A549 (cell line): Measurements from ENCODE around the gene TMEM44. TPM values are rescaled to one million over a fixed set of nuclear protein-coding genes. Genes with fewer than 3 reads are reported as not detected.
A peak's percentile ranks its signal among the peaks of the same experiment; 100 is the strongest.

ENCODE experiments used
- ATAC-seq, 2 experiments: fragments of 200-7000 bp in 1 of 2; fragments of >200 bp in 1 of 2; cut with Nextera tagmentation in 1 of 2; cut with Tn5 transposase in 1 of 2; 3 replicates each; pipeline versions ENCODE4 v1.8.0 to v1.9.1; 2018 to 2020; ENCODE audit warnings: mild to moderate bottlenecking in 1 of 2, moderate library complexity in 1 of 2
- CTCF ChIA-PET: fragments of 300-600 bp; sonication (Branson Sonifier 250); formaldehyde crosslinking; extraction: SDS; loops from one replicate; lab custom pipeline; 2021; ENCODE audit warnings: antibody characterized with exemption, inconsistent platforms; lab: Yijun Ruan, JAX
- POLR2A ChIA-PET: fragments of 350-600 bp; formaldehyde crosslinking; extraction: SDS; loops from one replicate; lab custom pipeline; 2021; ENCODE audit warnings: antibody characterized with exemption, inconsistent platforms; lab: Yijun Ruan, JAX
- DNase-seq, 2 experiments: peaks; one replicate each; pipeline versions ENCODE4 v3.0.0 to v3.0.0-alpha.2; 2011 to 2016; ENCODE audit warnings: low read depth in 1 of 2, low spot score in 1 of 2
- FAIRE-seq: peaks from 2 replicates; lab custom pipeline; 2011; peaks lifted over from hg19 to GRCh38; lab: Jason Lieb, UNC
- H3K27ac ChIP-seq, 2 experiments: fragments of >200 bp; sonication (Bioruptor Twin); formaldehyde crosslinking; 3 replicates each; pipeline ENCODE4 v1.5.1; 2016 to 2017
- H3K4me1 ChIP-seq: fragments of >200 bp; sonication (Bioruptor Twin); formaldehyde crosslinking; 3 replicates; pipeline ENCODE4 v1.6.1; 2016
- H3K4me2 ChIP-seq: fragments of >200 bp; sonication (Bioruptor Twin); formaldehyde crosslinking; 3 replicates; pipeline ENCODE4 v1.6.1; 2016
- H3K4me3 ChIP-seq: fragments of >200 bp; sonication (Bioruptor Twin); formaldehyde crosslinking; 3 replicates; pipeline ENCODE4 v1.5.1; 2016
- H3K9me3 ChIP-seq: fragments of >200 bp; sonication (Bioruptor Twin); formaldehyde crosslinking; 3 replicates; pipeline ENCODE4 v1.6.1; 2016
- BHLHE40 ChIP-seq: IDR thresholded peaks from 2 replicates; pipeline ENCODE4 v1.6.1; 2012; ENCODE audit warnings: low read depth, low read length, inconsistent platforms
- CBX2 ChIP-seq: fragments of 200-600 bp; sonication (generic); IDR thresholded peaks from 2 replicates; pipeline ENCODE4 v1.6.1; 2016; ENCODE audit warnings: low read depth, mild to moderate bottlenecking, borderline replicate concordance
- CBX8 ChIP-seq: fragments of 200-600 bp; sonication (generic); IDR thresholded peaks from 2 replicates; pipeline ENCODE4 v1.6.1; 2016
- CEBPB ChIP-seq, 2 experiments: fragments of >200 bp in 1 of 2; sonication (Bioruptor Twin) in 1 of 2; formaldehyde crosslinking in 1 of 2; IDR thresholded peaks; 2 replicates each; pipeline ENCODE4 v1.6.1; 2012 to 2016
- CHD4 ChIP-seq: fragments of 200-600 bp; sonication (generic); IDR thresholded peaks from 2 replicates; pipeline ENCODE4 v1.6.1; 2016; ENCODE audit warnings: antibody characterized with exemption, mild to moderate bottlenecking, borderline replicate concordance
- EHMT2 ChIP-seq: fragments of 200-600 bp; sonication (generic); IDR thresholded peaks from 2 replicates; pipeline ENCODE4 v1.6.1; 2016; ENCODE audit warnings: antibody characterized with exemption, low read depth, mild to moderate bottlenecking, moderate library complexity
- HEYL ChIP-seq: fragments of 250-450 bp; sonication (Bioruptor Pico); IDR thresholded peaks from 2 replicates; pipeline ENCODE4 v1.8.0; 2021; ENCODE audit warnings: mild to moderate bottlenecking, moderate library complexity
- HOXB5 ChIP-seq: fragments of 250-450 bp; sonication (Bioruptor Pico); IDR thresholded peaks from 2 replicates; pipeline ENCODE4 v1.5.0; 2020; ENCODE audit warnings: mild to moderate bottlenecking, moderate library complexity
- JUN ChIP-seq, 2 experiments: fragments of >200 bp; sonication (Bioruptor Twin); formaldehyde crosslinking; IDR thresholded peaks; 2 replicates in 1 of 2; 3 replicates in 1 of 2; pipeline ENCODE4 v1.6.1; 2016 to 2017
- JUNB ChIP-seq: fragments of >200 bp; sonication (Bioruptor Twin); formaldehyde crosslinking; IDR thresholded peaks from 2 replicates; pipeline ENCODE4 v1.6.1; 2016
- KDM5A ChIP-seq: fragments of 200-600 bp; sonication (generic); IDR thresholded peaks from 2 replicates; pipeline ENCODE4 v1.6.1; 2016; ENCODE audit warnings: antibody characterized with exemption, mild to moderate bottlenecking
- NPAS2 ChIP-seq: fragments of 250-450 bp; sonication (Bioruptor Pico); IDR thresholded peaks from 2 replicates; pipeline ENCODE4 v1.8.0; 2022; ENCODE audit warnings: mild to moderate bottlenecking, moderate library complexity, borderline replicate concordance
- NR3C1 ChIP-seq: fragments of >200 bp; sonication (Bioruptor Twin); formaldehyde crosslinking; IDR thresholded peaks from 3 replicates; pipeline ENCODE4 v1.6.1; 2017
- PHF8 ChIP-seq: fragments of 200-600 bp; sonication (generic); IDR thresholded peaks from 2 replicates; pipeline ENCODE4 v1.6.1; 2016; ENCODE audit warnings: low read depth, mild to moderate bottlenecking, antibody characterized with exemption, moderate library complexity, borderline replicate concordance
- POLR2A ChIP-seq: IDR thresholded peaks from 2 replicates; pipeline ENCODE4 v1.6.1; 2012; ENCODE audit warnings: mild to moderate bottlenecking, low read length
- RAD21 ChIP-seq, 2 experiments: fragments of >200 bp in 1 of 2; sonication (Bioruptor Twin) in 1 of 2; formaldehyde crosslinking in 1 of 2; IDR thresholded peaks in 1 of 2; conservative IDR thresholded peaks in 1 of 2; 2 replicates in 1 of 2; 3 replicates in 1 of 2; pipeline ENCODE4 v1.6.1; 2012 to 2018; ENCODE audit warnings: inconsistent platforms in 1 of 2
- RARB ChIP-seq: fragments of 250-450 bp; sonication (Bioruptor Pico); IDR thresholded peaks from 2 replicates; pipeline ENCODE4 v1.8.0; 2021; ENCODE audit warnings: mild to moderate bottlenecking, moderate library complexity
- RNF2 ChIP-seq: fragments of 200-600 bp; sonication (generic); IDR thresholded peaks from 2 replicates; pipeline ENCODE4 v1.6.1; 2016; ENCODE audit warnings: low read depth, mild to moderate bottlenecking, antibody characterized with exemption, moderate library complexity, borderline replicate concordance
- SMC3 ChIP-seq: fragments of >200 bp; sonication (Bioruptor Twin); formaldehyde crosslinking; IDR thresholded peaks from 3 replicates; pipeline ENCODE4 v1.6.1; 2018; ENCODE audit warnings: inconsistent platforms
- SREBF2 ChIP-seq: fragments of 450-650 bp; IDR thresholded peaks from 2 replicates; pipeline ENCODE4 v1.6.1; 2014; ENCODE audit warnings: mild to moderate bottlenecking, moderate library complexity
- TFCP2L1 ChIP-seq: fragments of 250-450 bp; sonication (Bioruptor Pico); IDR thresholded peaks from 2 replicates; pipeline ENCODE4 v1.5.0; 2021; ENCODE audit warnings: mild to moderate bottlenecking
- ZC3H11A ChIP-seq: fragments of 450-650 bp; IDR thresholded peaks from 2 replicates; pipeline ENCODE4 v1.6.1; 2014; ENCODE audit warnings: antibody characterized with exemption, mild to moderate bottlenecking
- ZNF302 ChIP-seq: fragments of 250-450 bp; sonication (Bioruptor Pico); IDR thresholded peaks from 2 replicates; pipeline ENCODE4 v1.9.0; 2021; ENCODE audit warnings: inconsistent platforms, mild to moderate bottlenecking, moderate library complexity
- WGBS: methylation state at CpG from one replicate; pipeline ENCODE4 v1.1.6; 2017; ENCODE audit errors: missing lambda C conversion rate; 5-methylcytosine and 5-hydroxymethylcytosine counted together
- polyA minus RNA-seq: library from RNA; depleted of rRNA, polyadenylated mRNA; stranded (reverse); fragments of >200 nt; gene quantifications from 2 replicates; pipeline ENCODE4 v1.2.3, GENCODE V29; 2011; rRNA and poly(A)+ RNA removed
- polyA plus RNA-seq, 4 experiments: library from polyadenylated mRNA; depleted of rRNA in 3 of 4; stranded (reverse); fragments of >200 nt; fragmentation: RNase III in 1 of 4; extraction: RNeasy Plus Mini Kit Qiagen cat#74134 plus additional on column Dnase treatment in 1 of 4; gene quantifications; 2 replicates in 3 of 4; 3 replicates in 1 of 4; pipeline ENCODE4 v1.2.3, GENCODE V29; 2011 to 2017
- TF ChIP-seq, protein P1 (sequence below): IDR thresholded peaks from 2 replicates; pipeline ENCODE4 v1.6.1; 2012
- TF ChIP-seq, protein P2 (sequence below): fragments of 250-450 bp; sonication (Bioruptor Pico); IDR thresholded peaks from 2 replicates; pipeline ENCODE4 v1.5.0; 2020; ENCODE audit warnings: low read depth, mild to moderate bottlenecking, moderate library complexity
- TF ChIP-seq, protein P3 (sequence below): fragments of 200-600 bp; sonication (generic); IDR thresholded peaks from 2 replicates; pipeline ENCODE4 v1.6.1; 2016; ENCODE audit warnings: antibody characterized with exemption, mild to moderate bottlenecking, moderate library complexity
- TF ChIP-seq, protein P4 (sequence below): fragments of >200 bp; sonication (Bioruptor Twin); formaldehyde crosslinking; IDR thresholded peaks from 2 replicates; pipeline ENCODE4 v1.6.1; 2016
- TF ChIP-seq, protein P5 (sequence below): fragments of 250-450 bp; sonication (Bioruptor Pico); IDR thresholded peaks from 2 replicates; pipeline ENCODE4 v1.5.0; 2021; ENCODE audit warnings: mild to moderate bottlenecking, moderate library complexity, borderline replicate concordance
- TF ChIP-seq, protein P6 (sequence below): fragments of 450-650 bp; IDR thresholded peaks from 2 replicates; pipeline ENCODE4 v1.6.1; 2014; ENCODE audit warnings: antibody characterized with exemption

The TMEM44 gene, protein sequence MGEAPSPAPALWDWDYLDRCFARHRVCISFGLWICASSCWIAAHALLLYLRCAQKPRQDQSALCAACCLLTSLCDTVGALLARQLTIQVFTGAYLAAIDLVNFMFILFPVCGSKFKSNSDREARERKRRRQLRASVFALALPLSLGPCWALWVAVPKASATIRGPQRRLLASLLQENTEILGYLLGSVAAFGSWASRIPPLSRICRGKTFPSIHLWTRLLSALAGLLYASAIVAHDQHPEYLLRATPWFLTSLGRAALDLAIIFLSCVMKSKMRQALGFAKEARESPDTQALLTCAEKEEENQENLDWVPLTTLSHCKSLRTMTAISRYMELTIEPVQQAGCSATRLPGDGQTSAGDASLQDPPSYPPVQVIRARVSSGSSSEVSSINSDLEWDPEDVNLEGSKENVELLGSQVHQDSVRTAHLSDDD
- 16.0 and 20.9 TPM in 2 replicates for polyA plus RNA-seq (2011; rRNA removed)
- 16.1 and 18.0 TPM in 2 replicates for polyA plus RNA-seq (2012; cell fraction: cytosol; rRNA removed)
- 57.4 and 74.7 TPM in 2 replicates for polyA plus RNA-seq (2012; cell fraction: nucleus; rRNA removed)
- polyA plus RNA-seq (2017; fragmentation: RNase III; extraction: RNeasy Plus Mini Kit Qiagen cat#74134 plus additional on column Dnase treatment), result 13.9 to 17.0 TPM (median 16.6 TPM) in 3 replicates
- polyA minus RNA-seq, result 19.1 and 22.5 TPM in 2 replicates

DNA sequence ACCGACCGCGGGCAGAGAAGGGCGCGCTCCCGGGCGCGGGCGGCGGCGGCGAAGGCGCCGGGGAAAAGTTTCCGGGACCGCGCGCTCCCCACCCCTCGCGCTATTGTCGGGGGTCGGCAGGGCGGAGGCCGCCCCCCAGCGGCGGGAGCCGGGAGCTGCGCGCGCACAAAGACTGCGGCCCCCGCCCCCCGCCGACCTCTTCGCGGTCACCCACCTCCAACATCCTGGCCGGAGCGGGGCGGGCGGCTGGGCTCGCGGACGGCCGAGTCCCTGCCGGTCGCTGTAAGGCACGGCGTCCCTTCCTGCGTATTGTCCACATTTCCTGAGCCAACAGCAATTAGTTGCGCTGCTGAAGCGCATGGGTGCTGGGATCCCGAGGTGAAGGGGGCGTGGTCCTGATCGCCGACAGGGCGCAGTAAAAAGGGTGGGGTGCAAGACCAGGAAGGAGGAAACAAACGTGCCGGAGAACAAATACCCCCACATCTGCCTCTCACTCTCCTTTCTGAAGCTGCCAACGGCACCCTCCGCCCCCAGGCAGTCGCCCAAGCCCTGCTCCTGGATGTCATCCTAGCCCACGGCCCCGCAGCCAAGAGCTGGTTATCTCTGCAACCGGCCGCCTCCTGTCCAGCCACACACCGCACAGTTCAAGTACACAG is at the start of gene TMEM44:
TSS of gene TMEM44 (minus strand) at position 71 of the 656 bp plus-strand sequence. CDS start 204 bp downstream, outside the sequence.
- Histone ChIP-seq H3K4me2 (peak within 1 kb of the TSS; percentile 75), H3K4me3 (peak within 1 kb of the TSS; percentile 95), H3K27ac (peak within 1 kb of the TSS; percentile 99 to 100), H3K9me3 (peaks cover 10% of the 10 kb centered on the region; the same call in 1 of the 3 replicates), H3K4me1 (no peaks in the 10 kb centered on the region)
- POLR2A ChIA-PET, result interaction anchor here (1.0 to 1.1 kb wide), 4 partner anchors 9 to 910 kb away, joined by 3 to 5 read pairs (median 3); partner anchors contain the start of gene PPP1R2
- FAIRE-seq, result no peak
- 2% methylated on average over 16 of the region's 66 CpGs for WGBS
- peak; percentile 90 to 95 for ATAC-seq
- DNase-seq, result peak; percentile 74 to 89
- CTCF ChIA-PET, result interaction anchor here (0.7 to 2.0 kb wide), 18 partner anchors 9 to 310 kb away, joined by 3 to 11 read pairs (median 3); no protein-coding TSS in a partner anchor
- TF ChIP-seq, protein P1, sequence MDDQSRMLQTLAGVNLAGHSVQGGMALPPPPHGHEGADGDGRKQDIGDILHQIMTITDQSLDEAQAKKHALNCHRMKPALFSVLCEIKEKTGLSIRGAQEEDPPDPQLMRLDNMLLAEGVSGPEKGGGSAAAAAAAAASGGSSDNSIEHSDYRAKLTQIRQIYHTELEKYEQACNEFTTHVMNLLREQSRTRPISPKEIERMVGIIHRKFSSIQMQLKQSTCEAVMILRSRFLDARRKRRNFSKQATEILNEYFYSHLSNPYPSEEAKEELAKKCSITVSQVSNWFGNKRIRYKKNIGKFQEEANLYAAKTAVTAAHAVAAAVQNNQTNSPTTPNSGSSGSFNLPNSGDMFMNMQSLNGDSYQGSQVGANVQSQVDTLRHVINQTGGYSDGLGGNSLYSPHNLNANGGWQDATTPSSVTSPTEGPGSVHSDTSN, result no peak
- TF ChIP-seq ZNF302 (CRISPR knock-in tag) (no peak), SREBF2 (no peak), HEYL (CRISPR knock-in tag) (no peak), RARB (CRISPR knock-in tag) (no peak), TFCP2L1 (CRISPR knock-in tag) (no peak), POLR2A (peak; percentile 21; the same call in 1 of the 2 replicates), JUNB (no peak), CBX2 (no peak), RAD21 (conservative IDR thresholded peaks at IDR 0.05 in 1 of 2, IDR thresholded peaks at IDR 0.05 in 1 of 2) (peak; percentile 32 to 70; a peak in 4 of 5 replicates), NPAS2 (no peak), PHF8 (peak; percentile 40), RNF2 (no peak), KDM5A (no peak), NR3C1 (no peak), CBX8 (no peak), CHD4 (no peak), HOXB5 (CRISPR knock-in tag) (no peak), EHMT2 (no peak), CEBPB (IDR thresholded peaks at IDR 0.05) (no peak), SMC3 (peak; percentile 66), BHLHE40 (no peak), JUN (IDR thresholded peaks at IDR 0.05) (peak in 1 of 2 experiments; percentile 49; a peak in 1 of 5 replicates), ZC3H11A (no peak)
- TF ChIP-seq, protein P2, sequence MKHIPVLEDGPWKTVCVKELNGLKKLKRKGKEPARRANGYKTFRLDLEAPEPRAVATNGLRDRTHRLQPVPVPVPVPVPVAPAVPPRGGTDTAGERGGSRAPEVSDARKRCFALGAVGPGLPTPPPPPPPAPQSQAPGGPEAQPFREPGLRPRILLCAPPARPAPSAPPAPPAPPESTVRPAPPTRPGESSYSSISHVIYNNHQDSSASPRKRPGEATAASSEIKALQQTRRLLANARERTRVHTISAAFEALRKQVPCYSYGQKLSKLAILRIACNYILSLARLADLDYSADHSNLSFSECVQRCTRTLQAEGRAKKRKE (CRISPR knock-in tag), result no peak
- TF ChIP-seq, protein P3, sequence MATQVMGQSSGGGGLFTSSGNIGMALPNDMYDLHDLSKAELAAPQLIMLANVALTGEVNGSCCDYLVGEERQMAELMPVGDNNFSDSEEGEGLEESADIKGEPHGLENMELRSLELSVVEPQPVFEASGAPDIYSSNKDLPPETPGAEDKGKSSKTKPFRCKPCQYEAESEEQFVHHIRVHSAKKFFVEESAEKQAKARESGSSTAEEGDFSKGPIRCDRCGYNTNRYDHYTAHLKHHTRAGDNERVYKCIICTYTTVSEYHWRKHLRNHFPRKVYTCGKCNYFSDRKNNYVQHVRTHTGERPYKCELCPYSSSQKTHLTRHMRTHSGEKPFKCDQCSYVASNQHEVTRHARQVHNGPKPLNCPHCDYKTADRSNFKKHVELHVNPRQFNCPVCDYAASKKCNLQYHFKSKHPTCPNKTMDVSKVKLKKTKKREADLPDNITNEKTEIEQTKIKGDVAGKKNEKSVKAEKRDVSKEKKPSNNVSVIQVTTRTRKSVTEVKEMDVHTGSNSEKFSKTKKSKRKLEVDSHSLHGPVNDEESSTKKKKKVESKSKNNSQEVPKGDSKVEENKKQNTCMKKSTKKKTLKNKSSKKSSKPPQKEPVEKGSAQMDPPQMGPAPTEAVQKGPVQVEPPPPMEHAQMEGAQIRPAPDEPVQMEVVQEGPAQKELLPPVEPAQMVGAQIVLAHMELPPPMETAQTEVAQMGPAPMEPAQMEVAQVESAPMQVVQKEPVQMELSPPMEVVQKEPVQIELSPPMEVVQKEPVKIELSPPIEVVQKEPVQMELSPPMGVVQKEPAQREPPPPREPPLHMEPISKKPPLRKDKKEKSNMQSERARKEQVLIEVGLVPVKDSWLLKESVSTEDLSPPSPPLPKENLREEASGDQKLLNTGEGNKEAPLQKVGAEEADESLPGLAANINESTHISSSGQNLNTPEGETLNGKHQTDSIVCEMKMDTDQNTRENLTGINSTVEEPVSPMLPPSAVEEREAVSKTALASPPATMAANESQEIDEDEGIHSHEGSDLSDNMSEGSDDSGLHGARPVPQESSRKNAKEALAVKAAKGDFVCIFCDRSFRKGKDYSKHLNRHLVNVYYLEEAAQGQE, result no peak
- TF ChIP-seq, protein P4, sequence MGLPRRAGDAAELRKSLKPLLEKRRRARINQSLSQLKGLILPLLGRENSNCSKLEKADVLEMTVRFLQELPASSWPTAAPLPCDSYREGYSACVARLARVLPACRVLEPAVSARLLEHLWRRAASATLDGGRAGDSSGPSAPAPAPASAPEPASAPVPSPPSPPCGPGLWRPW, result no peak
- TF ChIP-seq, protein P5, sequence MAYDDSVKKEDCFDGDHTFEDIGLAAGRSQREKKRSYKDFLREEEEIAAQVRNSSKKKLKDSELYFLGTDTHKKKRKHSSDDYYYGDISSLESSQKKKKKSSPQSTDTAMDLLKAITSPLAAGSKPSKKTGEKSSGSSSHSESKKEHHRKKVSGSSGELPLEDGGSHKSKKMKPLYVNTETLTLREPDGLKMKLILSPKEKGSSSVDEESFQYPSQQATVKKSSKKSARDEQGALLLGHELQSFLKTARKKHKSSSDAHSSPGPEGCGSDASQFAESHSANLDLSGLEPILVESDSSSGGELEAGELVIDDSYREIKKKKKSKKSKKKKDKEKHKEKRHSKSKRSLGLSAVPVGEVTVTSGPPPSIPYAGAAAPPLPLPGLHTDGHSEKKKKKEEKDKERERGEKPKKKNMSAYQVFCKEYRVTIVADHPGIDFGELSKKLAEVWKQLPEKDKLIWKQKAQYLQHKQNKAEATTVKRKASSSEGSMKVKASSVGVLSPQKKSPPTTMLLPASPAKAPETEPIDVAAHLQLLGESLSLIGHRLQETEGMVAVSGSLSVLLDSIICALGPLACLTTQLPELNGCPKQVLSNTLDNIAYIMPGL (CRISPR knock-in tag), result no peak
- TF ChIP-seq, protein P6, sequence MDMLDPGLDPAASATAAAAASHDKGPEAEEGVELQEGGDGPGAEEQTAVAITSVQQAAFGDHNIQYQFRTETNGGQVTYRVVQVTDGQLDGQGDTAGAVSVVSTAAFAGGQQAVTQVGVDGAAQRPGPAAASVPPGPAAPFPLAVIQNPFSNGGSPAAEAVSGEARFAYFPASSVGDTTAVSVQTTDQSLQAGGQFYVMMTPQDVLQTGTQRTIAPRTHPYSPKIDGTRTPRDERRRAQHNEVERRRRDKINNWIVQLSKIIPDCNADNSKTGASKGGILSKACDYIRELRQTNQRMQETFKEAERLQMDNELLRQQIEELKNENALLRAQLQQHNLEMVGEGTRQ, result no peak
